ENCODE results near the gene OR1K1. TPM values are rescaled to one million over a fixed set of nuclear protein-coding genes. Genes with fewer than 3 reads are reported as not detected.
"Not testable (repeated sequence)": the region's sequence is repeated elsewhere in the genome, so short reads cannot be mapped to it uniquely, and the experiment has no call there.

Gene OR1K1
- total RNA-seq, 1 donor from 2014 or later, result not detected

DNA sequence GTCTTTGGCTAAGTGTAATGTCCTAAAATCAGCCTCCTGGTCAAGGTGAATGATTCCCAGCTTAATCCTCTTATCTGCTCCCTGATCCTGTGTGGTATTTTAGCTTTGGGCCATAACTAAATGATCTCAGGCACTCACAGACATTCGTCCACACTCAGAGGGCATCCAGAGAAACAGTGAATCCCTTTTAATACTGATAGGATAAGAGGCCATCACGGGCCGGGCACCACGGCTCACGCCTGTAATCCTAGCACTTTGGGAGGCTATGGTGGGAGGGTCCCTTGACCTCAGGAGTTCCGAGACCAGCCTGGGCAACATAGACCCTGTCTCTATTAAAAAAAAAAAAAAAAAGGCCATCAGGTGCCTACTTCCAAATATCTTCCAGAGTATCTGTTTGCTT, 22.1 kb downstream of the OR1K1 start:
- Mint-ChIP-seq H3K36me3 (ENCODE audit: unreplicated experiment) (no peaks in the 10 kb centered on the region), H3K9me3 (ENCODE audit: unreplicated experiment) (peaks cover 3% of the 10 kb centered on the region), H3K27ac (ENCODE audit: unreplicated experiment) (peak overlapping the region; percentile 57), H3K4me3 (ENCODE audit: unreplicated experiment) (peak overlapping the region; percentile 47), H3K4me1 (ENCODE audit: low read depth, unreplicated experiment) (peaks cover 21% of the 10 kb centered on the region), H3K27me3 (ENCODE audit: unreplicated experiment) (peaks cover 5% of the 10 kb centered on the region)
- DNase-seq, result no peak
- TF ChIP-seq, protein P1, sequence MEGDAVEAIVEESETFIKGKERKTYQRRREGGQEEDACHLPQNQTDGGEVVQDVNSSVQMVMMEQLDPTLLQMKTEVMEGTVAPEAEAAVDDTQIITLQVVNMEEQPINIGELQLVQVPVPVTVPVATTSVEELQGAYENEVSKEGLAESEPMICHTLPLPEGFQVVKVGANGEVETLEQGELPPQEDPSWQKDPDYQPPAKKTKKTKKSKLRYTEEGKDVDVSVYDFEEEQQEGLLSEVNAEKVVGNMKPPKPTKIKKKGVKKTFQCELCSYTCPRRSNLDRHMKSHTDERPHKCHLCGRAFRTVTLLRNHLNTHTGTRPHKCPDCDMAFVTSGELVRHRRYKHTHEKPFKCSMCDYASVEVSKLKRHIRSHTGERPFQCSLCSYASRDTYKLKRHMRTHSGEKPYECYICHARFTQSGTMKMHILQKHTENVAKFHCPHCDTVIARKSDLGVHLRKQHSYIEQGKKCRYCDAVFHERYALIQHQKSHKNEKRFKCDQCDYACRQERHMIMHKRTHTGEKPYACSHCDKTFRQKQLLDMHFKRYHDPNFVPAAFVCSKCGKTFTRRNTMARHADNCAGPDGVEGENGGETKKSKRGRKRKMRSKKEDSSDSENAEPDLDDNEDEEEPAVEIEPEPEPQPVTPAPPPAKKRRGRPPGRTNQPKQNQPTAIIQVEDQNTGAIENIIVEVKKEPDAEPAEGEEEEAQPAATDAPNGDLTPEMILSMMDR (IDR thresholded peaks at IDR 0.05; ENCODE audit: partially characterized antibody, unreplicated experiment), result no peak

DNA sequence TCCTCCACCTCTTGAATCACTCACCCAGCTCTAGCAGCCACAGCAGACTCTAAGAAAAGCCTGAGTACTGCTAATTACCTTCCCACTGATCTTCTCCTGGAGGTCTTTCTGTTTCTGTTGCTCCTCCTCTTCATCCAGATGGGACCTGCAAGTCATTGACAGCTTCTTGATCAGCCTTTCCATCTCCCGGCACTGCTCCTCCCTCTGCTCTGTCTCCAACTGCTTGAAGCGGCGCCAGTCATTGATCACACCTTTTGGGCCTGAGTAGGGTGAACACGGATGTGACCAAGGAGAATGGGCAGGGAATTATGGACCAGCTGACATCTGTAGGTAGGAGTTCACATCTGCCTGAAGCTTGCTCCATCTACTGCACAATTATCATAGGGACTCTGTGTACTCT, 23.0 kb downstream of the OR1K1 start:
- Mint-ChIP-seq H3K4me1 (ENCODE audit: low read depth, unreplicated experiment) (peaks cover 21% of the 10 kb centered on the region), H3K27me3 (ENCODE audit: unreplicated experiment) (peaks cover 8% of the 10 kb centered on the region), H3K27ac (ENCODE audit: unreplicated experiment) (peak overlapping the region; percentile 5), H3K4me3 (ENCODE audit: unreplicated experiment) (no peak overlapping the region), H3K36me3 (ENCODE audit: unreplicated experiment) (no peaks in the 10 kb centered on the region), H3K9me3 (ENCODE audit: unreplicated experiment) (peaks cover 6% of the 10 kb centered on the region)
- DNase-seq, result no peak
- TF ChIP-seq, protein P1 (IDR thresholded peaks at IDR 0.05; ENCODE audit: partially characterized antibody, unreplicated experiment), result no peak

DNA sequence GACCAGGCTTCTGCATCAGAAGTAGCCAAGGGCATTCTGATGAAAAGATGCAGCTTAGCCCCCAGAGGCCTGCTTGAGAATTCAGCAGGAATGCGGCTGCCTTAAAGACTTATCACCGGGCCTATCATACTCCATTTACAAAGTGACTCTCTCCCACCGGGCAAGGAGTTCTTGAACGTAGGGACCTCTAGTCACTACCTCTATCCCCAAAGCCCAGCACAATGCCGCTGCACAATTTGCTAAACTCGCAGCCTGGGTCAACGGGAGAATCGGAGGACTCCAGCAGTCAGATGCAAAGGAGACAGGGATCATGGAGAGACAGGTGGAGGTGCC, 27.8 kb downstream of the OR1K1 start:
- no peaks in the 10 kb centered on the region for H3K36me3 Mint-ChIP-seq (ENCODE audit: unreplicated experiment)
- H3K4me1 Mint-ChIP-seq (ENCODE audit: low read depth, unreplicated experiment), result peaks cover 7% of the 10 kb centered on the region
- H3K9me3 Mint-ChIP-seq (ENCODE audit: unreplicated experiment), result peaks cover 4% of the 10 kb centered on the region
- peak overlapping the region; percentile 94 for H3K4me3 Mint-ChIP-seq (ENCODE audit: unreplicated experiment)
- TF ChIP-seq, protein P1 (IDR thresholded peaks at IDR 0.05; ENCODE audit: partially characterized antibody, unreplicated experiment), result no peak
- no peak for DNase-seq
- peak overlapping the region; percentile 91 for H3K27ac Mint-ChIP-seq (ENCODE audit: unreplicated experiment)
- peaks cover 3% of the 10 kb centered on the region for H3K27me3 Mint-ChIP-seq (ENCODE audit: unreplicated experiment)

DNA sequence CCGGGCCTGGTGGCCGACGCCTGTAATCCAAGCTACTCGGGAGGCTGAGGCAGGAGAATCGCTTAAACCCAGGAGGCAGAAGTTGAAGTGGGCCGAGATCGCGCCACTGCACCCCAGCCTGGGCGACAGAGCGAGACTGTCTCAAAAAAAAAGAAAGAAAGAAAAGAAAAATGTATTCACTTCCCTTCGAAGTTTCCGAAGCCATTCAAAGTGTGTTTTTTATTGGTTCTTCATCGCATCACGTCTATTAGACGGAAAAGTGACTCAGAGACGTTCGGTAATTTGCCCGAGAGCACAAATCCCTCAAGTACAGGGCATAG, 29.0 kb downstream of the OR1K1 start:
- H3K9me3 Mint-ChIP-seq (ENCODE audit: unreplicated experiment); H3K4me1 Mint-ChIP-seq (ENCODE audit: low read depth, unreplicated experiment); H3K36me3 Mint-ChIP-seq (ENCODE audit: unreplicated experiment); DNase-seq; H3K27me3 Mint-ChIP-seq (ENCODE audit: unreplicated experiment): not testable (repeated sequence)
- peak overlapping the region; percentile 94 for H3K4me3 Mint-ChIP-seq (ENCODE audit: unreplicated experiment)
- H3K27ac Mint-ChIP-seq (ENCODE audit: unreplicated experiment), result peak overlapping the region; percentile 91

DNA sequence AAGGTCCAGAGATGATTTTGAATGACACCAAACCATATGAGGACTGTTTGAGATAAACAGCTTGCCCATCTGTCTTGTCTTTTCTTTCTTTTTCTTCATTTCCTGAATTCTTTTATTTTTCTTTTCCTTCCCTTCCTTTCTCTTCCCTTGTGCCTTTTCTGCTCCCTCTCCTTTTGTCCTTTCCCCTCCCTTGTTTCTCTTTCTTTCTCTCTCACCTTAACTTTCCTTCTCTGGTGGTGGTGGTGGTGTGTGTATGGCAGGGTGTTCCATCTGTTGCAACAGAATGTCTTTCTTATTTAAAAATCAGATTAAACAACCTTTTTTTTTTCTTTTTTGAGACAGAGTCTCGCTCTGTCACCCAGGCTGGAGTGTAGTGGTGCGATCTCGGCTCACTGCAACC, 32.3 kb downstream of the OR1K1 start:
- H3K36me3 Mint-ChIP-seq (ENCODE audit: unreplicated experiment), result no peaks in the 10 kb centered on the region
- no peak overlapping the region for H3K4me3 Mint-ChIP-seq (ENCODE audit: unreplicated experiment)
- H3K27me3 Mint-ChIP-seq (ENCODE audit: unreplicated experiment), result peaks cover 3% of the 10 kb centered on the region
- TF ChIP-seq, protein P1 (IDR thresholded peaks at IDR 0.05; ENCODE audit: partially characterized antibody, unreplicated experiment), result no peak
- peaks cover 5% of the 10 kb centered on the region for H3K9me3 Mint-ChIP-seq (ENCODE audit: unreplicated experiment)
- no peak for DNase-seq
- peak overlapping the region; percentile 52 for H3K27ac Mint-ChIP-seq (ENCODE audit: unreplicated experiment)
- peaks cover 10% of the 10 kb centered on the region for H3K4me1 Mint-ChIP-seq (ENCODE audit: low read depth, unreplicated experiment)

DNA sequence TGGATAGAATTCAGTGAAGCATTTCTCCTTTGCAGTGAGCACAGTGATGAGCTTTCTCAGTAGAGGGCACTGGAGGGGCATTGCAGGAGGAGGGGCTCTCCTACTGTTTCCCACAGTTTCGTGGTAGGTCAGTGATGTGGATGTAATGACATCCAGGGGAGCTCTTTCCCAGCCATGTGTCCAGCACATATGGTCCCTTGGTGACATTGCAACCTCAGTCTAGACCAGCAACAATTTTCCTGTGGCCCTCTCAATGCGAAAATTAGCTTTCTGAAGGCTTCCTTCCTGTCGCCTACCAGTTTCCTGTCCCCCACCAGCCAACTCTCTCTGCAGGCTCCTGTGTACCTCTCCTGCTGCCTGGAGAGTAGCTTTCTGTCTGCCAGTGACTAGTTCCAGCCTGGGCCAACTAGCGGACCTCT, 35.4 kb downstream of the OR1K1 start:
- TF ChIP-seq, protein P1 (IDR thresholded peaks at IDR 0.05; ENCODE audit: partially characterized antibody, unreplicated experiment), result no peak
- Mint-ChIP-seq H3K9me3 (ENCODE audit: unreplicated experiment) (peaks cover 6% of the 10 kb centered on the region), H3K4me3 (ENCODE audit: unreplicated experiment) (no peak overlapping the region), H3K36me3 (ENCODE audit: unreplicated experiment) (peaks cover 5% of the 10 kb centered on the region), H3K27ac (ENCODE audit: unreplicated experiment) (peak overlapping the region; percentile 83), H3K27me3 (ENCODE audit: unreplicated experiment) (peaks cover 3% of the 10 kb centered on the region), H3K4me1 (ENCODE audit: low read depth, unreplicated experiment) (peaks cover 10% of the 10 kb centered on the region)
- peak; percentile 32 for DNase-seq

All from glutamatergic neuron (in vitro differentiated cells).